Esophagus muscularis mucosa (tissue), 4 donors: ENCODE measurements around the gene AKR1C3.

Experiments used
- CTCF ChIP-seq, 3 experiments: fragments of 200-600 bp in 2 of 3; fragments of 450-650 bp in 1 of 3; sonication (generic) in 2 of 3; IDR thresholded peaks; one replicate each; pipeline ENCODE4 v1.5.1; 2017 to 2019; ENCODE audit warnings: antibody characterized with exemption in 3 of 3, mild to moderate bottlenecking in 2 of 3, moderate library complexity in 1 of 3
- EP300 ChIP-seq: sonication (generic); formaldehyde crosslinking; IDR thresholded peaks from one replicate; pipeline ENCODE4 v1.6.1; 2017; ENCODE audit warnings: antibody characterized with exemption
- POLR2A ChIP-seq: fragments of 450-650 bp; IDR thresholded peaks from one replicate; pipeline ENCODE4 v1.6.1; 2017; ENCODE audit warnings: antibody characterized with exemption, moderate library complexity, mild to moderate bottlenecking, low read depth
- POLR2AphosphoS5 ChIP-seq, 2 donors: sonication (generic); formaldehyde crosslinking; IDR thresholded peaks; one replicate each; pipeline ENCODE4 v1.6.1; 2017; ENCODE audit warnings: antibody characterized with exemption in 2 of 2

GRCh38 chr10:5079836-5080235, 14.4 kb upstream of the AKR1C3 start:
- TF ChIP-seq CTCF (IDR thresholded peaks at IDR 0.05) = no peak
- no peak for TF ChIP-seq POLR2AphosphoS5 (IDR thresholded peaks at IDR 0.05)
- no peak for TF ChIP-seq POLR2A
- TF ChIP-seq EP300 = no peak
